Keratinocyte (primary cell): ENCODE results near the gene CD8B.

Source experiments
- CTCF ChIP-seq, 3 experiments: IDR thresholded peaks in 1 of 3; conservative IDR thresholded peaks in 1 of 3; optimal IDR thresholded peaks in 1 of 3; 2 replicates in 2 of 3; 3 replicates in 1 of 3; pipeline versions ENCODE3 to v1.5.1; 2011; ENCODE audit warnings: low read length in 3 of 3, mild to moderate bottlenecking in 3 of 3, moderate library complexity in 2 of 3, control low read depth in 1 of 3, inconsistent platforms in 1 of 3; ENCODE audit not compliant: insufficient read depth in 2 of 3; ENCODE audit errors: extremely low read depth in 1 of 3
- EZH2 ChIP-seq: IDR thresholded peaks from one replicate; pipeline ENCODE4 v1.6.1; 2012; ENCODE audit warnings: inconsistent platforms, mild to moderate bottlenecking, low read length, moderate library complexity

GRCh38 chr2:86776532-86776931, 85.2 kb downstream of the CD8B start:
- TF ChIP-seq CTCF (optimal IDR thresholded peaks at IDR 0.05 in 1 of 3, IDR thresholded peaks at IDR 0.05 in 1 of 3, conservative IDR thresholded peaks at IDR 0.05 in 1 of 3; ENCODE audit: extremely low read depth in 1 of 3, insufficient read depth in 2 of 3, low read length in 3 of 3), result no peak
- no peak for TF ChIP-seq EZH2
